NCI-H226 (cell line): ENCODE data around the gene POLG.
"Not testable (repeated sequence)": the region's sequence is repeated elsewhere in the genome, so short reads cannot be mapped to it uniquely, and the experiment has no call there.

Experiments used
- DNase-seq: peaks from one replicate; pipeline ENCODE4 v3.0.0-alpha.2; 2015

POLG gene

DNA sequence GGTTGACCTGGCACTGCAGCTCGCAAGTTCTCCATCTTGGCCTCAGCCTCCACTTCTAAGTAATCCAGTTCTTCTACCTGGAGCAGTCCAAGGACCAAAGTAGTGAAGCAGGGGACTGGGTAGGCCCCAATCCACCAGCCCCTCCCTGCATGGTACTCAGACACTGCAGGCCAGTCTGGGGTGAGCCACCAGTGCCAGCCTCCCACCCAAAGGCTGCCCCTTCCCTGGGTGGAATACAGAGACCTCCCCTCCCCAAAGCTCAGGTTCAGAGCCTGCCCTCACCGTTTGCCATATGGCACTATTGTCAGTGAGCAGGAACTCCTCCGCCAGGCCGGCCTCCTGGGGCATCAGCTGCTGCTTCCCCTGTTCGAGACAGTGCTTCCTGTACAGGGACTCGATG is 10.8 kb downstream of the POLG start:
- no peak for DNase-seq

DNA sequence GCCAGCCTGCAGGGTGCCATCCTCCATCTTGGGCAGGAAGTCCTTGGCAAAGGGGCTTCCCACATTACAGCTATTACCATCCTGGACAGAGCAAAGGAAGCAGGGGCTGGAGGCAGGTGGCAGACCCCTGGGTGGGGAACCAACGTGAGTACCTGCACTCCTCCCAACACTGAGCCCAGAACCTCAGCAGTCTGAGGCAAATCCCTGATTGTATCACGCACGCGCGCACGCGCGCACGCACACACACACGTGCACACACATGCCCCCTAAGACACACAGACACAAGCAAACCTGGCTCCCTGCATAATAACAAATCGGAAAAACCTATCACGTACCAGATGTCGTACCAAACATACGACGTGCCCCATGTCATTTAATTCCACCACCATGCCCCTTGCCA is 11.8 kb downstream of the POLG start:
- DNase-seq, result no peak

DNA sequence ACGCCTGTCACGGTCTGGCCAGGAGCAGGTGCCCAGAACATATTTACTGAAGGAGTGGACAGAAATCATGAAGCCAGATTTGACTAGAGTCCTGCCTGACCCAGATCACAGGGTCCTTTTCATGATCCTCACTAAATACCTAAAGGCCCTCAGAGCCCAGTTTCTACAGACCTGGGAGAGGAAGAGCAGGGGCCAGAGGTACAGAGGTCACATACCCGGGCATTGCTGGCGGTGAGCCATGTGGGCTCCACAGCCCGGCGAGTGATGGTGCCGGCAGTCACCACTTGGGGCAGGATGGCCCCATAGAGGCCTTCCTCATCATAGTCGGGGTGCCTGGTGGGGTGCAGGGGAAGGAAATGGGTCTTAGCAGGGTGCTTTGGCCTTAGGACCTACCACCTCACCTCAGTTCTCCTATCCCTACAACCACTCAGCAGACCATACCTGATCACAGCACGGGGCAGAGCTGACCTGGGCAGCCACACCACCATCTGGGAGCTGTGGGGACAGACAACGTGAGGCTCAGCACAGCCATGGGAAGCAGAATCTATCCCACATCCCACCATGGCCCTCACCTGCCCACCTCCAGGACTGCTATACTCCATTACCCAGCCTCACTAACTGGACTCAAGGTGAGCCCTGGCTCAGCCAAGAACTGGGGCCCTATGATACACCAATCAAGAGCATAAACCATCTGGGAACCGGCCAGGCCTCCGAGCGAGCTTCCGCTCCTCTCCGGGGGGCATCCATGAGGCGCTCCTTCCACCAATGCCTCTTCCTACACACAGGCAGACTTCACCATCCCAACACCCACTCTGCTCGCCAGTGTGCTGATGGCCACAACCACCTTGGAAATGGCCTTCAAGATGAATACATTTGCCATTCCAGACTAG is 12.9 kb downstream of the POLG start:
- DNase-seq, result no peak

DNA sequence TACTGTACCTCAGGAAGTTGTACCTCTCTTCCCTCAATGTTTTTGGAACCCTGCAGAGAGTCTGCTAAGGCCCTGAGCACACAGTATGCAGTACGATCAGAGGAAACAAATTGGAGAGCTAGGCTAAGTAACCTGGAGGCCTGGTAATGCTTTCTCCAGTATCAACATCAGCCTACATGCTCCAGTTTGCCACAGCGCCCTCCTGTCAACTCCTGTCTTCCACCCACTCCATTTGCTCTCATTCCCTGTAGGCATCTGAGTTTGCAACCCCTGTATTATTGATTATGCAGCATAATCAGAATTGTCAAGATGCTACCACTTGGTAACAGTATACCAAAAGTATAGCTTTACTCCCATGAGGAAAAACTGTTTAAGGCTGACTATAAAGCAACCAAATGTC is 14.4 kb downstream of the POLG start:
- no peak for DNase-seq

DNA sequence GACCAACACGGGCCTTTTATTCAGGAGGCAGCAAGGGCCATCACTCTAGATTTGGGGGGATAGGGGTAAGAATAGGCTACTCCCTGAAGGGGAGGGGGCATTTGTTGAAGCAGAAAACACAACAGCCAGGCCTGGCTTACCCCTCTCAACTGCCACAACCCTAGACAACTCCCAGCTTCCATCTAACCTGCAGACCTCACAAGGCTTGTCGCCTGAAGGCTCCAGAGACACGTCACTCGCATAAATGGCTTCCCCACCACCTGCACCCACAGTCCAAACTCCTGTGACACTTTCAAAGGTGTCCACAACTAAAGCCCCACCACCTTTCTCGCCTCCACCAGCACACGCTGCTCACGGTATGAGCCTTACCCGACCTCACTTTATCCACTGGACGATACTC is 14.9 kb downstream of the POLG start:
- DNase-seq, result no peak

DNA sequence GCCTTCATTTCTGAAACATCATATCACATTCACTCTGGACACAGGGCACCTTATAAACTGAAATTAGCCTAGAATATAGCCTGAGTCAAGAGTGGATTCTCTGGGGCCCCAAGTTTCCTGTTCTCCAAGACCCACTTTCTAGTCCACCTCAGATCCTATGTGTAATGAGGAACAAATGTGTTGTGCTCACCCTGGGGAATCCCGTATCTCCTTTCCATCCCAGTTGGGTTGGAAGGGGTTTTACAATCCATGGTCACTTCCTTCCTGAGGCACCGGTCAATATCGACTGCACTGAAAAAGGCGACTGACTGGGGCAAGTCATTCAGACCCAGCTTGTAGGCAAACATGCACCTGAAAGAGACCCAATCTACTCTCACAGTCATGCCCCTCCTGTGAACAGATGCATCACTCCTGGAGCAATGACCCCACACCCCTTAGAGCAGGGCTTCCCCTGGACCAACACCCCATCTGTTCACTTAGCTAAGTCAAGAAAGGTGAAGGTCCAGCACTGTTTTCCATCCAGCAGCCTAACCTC is 17.4 kb downstream of the POLG start:
- no peak for DNase-seq

DNA sequence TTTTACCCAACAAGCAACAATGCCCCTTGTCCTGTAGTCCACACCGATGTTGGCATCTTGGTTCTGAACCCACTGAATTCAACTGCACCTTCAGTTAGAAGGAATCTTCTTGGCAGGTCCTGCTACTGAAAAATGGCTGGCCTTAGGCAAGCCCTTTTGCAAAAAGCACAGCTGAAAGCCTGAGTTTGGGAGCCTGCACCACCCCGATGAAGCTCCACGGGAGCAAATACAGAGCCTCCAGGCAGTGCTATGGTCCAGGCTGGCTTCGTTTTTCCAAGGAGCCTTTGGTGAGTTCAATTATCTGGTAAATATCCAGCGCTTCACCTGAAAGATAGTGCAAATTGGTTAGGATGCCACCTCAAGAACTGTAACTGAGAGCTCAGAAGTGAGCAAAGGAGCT is 18.1 kb downstream of the POLG start:
- DNase-seq, result no peak

DNA sequence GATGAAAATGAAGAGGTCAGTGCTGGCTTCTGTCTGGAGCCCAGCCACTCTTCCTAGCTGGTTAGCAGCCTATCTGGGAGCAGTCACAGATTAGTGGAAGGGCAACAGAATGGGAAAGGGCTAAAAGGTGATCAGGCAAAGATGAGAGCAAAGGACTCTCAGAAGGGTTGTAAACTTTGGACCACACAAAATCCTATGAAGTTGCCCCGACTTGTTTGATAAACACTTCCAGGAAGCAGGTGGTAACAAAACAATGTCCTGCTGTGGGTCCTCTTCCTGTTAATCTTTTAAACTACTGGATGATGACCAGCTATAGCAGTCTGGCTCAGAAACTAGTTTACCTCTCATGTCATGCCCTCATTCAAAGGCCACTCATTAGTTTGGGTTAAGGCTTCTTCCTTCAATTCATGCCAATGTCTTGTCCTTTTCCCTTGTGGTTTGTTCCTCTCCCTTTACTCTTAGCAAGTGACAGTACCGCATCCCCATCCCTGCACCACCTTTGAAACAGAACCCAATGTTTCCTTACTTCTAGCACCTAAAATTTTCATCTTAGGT is 19.2 kb downstream of the POLG start:
- DNase-seq, result no peak

DNA sequence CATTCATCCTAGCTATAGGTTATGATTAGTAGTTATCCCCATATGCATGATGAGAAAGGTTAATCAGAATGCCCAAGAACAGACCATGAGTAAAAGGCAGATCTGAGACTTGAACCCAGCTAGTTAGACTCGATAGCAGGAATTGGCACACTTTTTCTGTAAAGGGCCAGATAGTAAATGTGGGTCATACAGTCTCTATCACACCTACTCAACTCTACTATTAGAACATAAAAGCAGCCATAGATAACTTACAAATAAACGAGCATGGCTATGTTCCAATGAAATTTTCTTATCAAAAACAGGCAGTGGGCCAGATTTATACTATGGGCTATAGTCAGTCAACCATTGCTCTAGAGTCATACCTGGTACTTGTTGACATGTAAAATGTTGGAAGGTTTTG is 24.6 kb downstream of the POLG start:
- DNase-seq, result no peak

DNA sequence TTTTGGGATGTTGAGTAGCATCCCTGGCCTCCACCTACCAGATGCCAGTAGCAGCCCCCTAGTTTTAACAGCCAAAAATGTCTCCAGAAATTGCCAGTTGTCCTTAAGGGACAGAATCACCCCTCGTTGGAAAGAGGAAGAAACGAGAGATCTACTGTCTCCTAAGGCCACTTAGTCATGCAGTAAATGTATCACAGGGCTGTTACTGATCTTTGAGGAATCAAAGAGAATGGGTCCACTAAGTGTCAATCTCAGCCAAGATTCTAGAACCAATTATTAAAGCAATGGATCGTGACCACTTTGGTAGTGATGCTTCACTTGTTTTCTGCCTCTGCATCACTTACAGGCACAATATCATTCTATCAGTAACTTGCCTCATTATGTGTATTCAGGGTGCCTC is 26.4 kb downstream of the POLG start:
- no peak for DNase-seq

DNA sequence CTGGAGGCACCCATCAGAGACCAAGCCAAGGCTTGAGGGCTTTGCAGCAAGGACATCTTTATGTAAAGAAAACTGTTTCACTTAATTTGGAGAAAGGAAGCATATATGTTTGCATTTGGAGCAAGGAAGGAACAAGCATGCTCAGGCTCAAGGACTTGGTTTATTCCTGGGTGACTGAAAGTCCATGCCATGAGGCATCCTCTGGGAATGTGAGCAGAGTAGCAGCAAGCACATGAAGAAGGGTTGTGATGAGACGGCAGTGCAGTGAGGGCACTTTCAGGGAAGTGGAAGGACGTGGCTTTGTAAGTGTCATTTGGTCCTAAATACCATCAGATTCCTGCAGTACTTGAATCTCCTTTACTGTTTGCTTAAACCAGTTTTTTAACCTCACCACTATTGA is 26.8 kb downstream of the POLG start:
- no peak for DNase-seq

DNA sequence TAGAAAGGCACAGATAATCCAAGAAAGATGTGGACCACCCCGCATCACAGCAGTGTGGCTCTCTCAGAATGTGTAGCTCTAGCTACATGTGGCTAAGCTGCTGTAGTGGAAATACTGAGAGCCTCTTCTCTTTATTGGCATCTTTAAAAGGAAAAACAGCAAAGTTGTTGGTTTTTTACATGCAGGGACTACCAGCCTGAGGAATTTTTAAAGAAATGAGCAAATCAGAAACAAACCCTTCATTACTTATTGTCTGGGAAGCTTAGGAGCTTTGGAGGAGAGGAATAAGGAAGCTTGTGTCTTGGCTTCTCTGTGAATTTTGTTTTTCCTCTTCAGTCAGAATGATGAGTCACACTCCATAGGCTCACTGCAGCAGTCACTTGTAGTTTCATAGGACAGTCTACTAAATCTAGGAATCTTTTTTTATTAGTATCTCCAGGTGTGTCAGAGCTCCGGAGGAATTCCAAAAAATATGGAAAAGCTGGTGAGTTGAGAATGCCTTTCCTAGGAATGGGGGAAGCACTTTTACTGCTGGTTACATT is 27.5 kb downstream of the POLG start:
- DNase-seq, result no peak

DNA sequence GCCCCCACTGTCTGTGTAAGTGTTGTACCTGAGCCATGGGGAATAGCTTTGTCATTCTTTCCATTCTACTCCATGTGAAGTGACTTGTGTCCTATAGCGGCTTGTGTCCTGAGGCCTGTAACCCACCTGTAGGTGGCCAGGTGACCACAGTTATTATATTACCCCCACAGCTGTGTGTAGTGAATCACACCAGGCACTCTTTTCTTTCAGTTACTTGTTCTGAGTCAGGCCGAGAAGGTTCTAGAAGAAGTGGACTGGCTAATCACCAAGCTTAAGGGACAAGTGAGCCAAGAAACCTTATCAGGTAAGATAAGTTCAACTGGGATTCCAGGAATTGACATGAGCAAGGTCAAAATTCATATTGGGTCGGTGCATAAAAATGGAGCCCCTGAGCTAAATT is 29.2 kb downstream of the POLG start:
- DNase-seq, result no peak

DNA sequence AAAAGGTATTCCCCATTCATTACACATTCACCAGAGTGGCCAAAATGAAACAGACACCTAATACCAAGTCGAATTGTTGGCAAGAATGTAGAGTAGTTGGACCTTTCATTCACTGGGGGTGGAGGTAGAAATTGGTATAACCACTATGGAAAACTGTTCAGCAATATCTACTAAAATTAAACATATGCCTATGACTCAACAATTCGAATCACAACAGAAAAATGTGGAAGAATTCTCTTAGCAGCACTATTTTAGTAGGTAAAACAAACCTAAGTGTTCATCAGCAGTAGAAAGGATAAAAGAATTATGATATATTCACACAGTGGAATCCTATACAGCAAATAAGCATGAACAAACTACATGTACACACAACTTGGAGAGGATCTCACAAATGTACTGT is 30.6 kb downstream of the POLG start:
- DNase-seq, result no peak

DNA sequence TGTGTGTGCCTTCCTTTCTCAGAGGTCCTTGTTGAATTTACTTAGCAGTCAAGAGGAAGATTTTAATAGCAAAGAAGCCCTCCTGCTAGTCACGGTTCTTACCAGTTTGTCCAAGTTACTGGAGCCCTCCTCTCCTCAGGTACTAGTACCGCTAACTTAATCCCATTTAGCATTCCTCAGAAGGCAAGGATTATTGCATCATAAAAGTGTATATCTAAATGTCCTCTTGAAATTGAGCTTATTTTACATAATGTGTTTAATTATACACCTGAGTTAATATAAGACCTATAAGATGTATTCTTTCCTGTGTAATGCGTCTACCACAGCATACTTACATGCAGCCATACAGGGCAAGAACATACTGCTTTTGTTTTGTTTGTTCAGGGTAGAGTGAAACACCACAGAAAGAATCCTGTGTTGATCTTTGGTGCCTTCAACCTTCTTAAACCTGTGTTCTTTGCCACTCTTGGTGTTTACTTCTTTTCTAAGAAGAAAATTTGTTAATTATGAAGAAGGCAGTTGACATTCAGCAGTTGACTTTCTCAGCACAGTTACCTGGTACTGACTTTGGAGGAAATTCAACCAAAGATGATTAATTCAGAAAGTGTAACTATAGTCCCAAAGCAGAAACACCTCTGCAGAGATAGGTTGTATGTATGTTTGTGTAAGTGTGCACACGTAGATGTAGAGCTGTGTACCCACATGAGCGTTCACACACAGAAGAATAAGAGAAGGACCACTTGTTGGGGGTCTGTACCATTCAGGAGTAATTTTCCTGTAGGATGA is 33.1 kb downstream of the POLG start:
- no peak for DNase-seq

DNA sequence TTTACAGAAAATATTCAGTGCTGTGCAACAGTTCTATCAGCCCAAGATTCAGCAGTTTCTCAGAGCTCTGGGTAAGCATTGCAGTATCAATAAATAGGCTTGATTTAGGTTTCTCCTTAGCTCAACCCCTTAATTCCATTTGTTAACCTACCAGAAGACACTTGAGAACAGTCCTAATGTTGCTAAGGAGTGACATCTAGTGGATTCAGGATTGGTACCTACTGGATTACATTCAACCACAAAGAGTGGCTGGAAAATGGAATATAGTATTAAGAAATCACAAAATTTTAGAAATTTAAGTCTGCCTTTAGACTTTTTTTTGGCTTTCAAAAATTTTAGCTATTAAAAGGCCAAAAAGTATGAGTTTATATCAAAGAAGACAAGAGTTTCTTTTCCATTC is 34.7 kb downstream of the POLG start:
- DNase-seq, result no peak

DNA sequence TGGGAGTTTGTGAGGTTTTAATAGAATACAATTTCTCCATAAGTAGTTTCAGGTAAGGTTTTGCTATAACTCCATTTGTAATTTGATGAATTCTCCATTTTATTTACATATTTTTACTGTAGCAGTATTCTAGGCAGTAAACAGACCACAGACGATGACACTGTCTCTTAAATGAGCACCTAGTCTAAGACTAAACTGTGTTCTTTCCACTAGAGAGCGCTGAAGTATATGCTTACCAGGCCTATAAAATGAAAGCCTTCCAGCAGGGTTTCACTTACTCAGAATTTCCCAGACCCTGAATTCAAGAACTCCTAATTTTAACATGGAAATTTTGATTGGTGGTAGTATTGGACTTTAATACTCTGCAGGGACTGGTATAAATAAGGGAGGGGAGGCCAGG is 41.6 kb downstream of the POLG start:
- DNase-seq, result no peak

DNA sequence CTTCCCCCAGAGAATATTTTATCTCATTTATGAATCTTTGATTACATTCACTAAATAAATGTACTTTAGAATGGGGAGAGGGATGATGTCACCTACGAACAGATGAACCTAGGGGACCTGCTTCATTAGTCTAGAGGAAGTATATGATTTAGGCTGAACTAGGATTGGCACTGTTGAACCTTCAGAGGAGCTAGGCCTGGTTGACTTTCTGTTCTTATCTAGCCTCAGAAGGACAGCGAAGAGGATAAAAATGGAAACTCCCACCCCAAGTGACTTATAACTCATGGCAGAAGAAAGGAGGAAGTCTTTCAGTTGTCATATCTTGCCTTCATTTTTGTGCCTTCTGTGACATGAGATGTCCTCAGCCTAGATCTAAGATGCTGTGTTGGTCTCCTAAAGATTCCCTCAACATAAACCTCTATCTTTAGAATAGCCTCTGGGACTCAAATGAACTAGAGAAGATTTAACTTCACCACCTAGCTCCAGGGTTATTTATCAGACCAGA is 42.6 kb downstream of the POLG start:
- DNase-seq, result no peak

DNA sequence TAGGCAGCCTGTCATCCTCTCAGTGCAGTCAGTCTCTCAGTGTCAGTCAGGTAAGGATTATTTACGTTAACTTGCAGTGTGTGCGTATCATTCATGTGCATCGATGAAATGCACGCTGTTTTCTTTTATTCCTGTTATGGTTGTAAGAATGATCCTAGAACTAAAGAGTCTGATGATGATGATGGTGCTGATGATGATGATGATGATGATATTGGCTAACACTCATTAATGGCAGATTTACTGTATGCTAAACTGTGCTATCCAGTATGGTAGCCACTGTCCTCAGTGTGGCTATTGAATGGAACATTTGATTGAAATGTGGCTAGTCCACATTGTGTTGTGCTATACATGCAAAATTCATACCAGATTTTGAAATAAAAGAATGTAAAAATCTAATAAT is 51.4 kb downstream of the POLG start:
- DNase-seq, result no peak

DNA sequence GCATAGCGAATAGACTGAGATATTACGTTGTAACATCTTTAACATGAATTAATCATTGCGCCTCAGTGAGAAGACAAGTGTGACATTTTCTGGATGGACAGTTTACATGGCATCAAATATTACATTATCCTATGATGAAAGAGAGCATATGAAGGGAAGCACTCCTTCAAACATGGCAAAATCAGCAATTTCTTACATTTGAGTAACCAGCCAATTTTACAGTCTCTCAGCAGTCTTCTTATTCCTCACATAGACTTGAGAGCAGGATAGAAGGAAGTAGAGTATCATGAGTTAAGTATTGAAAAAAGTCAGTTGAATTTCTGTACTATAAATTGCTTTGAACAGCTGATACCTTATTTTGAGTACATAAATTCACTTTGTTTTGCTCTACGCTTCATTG is 52.0 kb downstream of the POLG start:
- no peak for DNase-seq

DNA sequence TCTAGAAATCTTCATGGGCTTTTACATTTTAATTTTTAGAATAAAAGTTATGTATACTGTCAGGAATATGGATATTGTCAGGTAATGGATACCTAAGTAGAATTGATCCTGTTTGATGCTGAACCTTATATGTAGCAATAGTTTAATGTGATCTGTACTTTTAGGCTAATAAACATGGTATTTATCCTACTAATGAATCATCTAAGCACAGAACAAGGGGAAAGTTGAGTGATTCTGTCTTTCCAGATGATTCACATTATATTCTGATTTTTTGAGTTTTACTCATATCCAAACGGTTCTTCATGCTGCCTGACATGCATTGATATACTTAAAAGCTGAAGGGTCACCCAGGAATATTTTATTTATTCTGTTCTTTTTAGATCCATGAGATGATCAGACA is 56.3 kb downstream of the POLG start:
- DNase-seq, result no peak

DNA sequence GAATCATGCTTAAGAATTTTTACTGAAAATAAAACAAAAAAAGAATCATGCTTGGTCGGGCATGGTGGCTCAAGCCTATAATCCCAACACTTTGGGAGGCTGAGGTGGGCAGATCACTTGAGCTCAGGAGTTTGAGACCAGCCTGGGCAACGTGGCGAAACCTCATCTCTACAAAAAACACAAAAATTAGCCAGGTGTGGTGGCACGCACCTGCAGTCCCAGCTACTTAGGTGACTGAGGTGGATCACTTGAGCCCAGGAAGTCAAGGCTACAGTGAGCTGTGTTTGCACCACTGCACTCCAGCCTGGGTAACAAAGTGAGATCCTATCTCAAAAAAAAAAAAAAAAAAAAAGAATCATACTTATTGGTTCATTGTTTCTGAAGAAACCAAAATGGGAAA is 57.3 kb downstream of the POLG start:
- DNase-seq, result not testable (repeated sequence)
